A549 (cell line): ENCODE results near the gene MYBPC1. TPM values are rescaled to one million over a fixed set of nuclear protein-coding genes. Genes with fewer than 3 reads are reported as not detected.

Experiments used
- ATAC-seq, 2 experiments: fragments of 200-7000 bp in 1 of 2; fragments of >200 bp in 1 of 2; cut with Nextera tagmentation in 1 of 2; cut with Tn5 transposase in 1 of 2; 3 replicates each; pipeline versions ENCODE4 v1.8.0 to v1.9.1; 2018 to 2020; ENCODE audit warnings: mild to moderate bottlenecking in 1 of 2, moderate library complexity in 1 of 2
- CTCF ChIA-PET: fragments of 300-600 bp; sonication (Branson Sonifier 250); formaldehyde crosslinking; extraction: SDS; loops from one replicate; lab custom pipeline; 2021; ENCODE audit warnings: antibody characterized with exemption, inconsistent platforms; lab: Yijun Ruan, JAX
- POLR2A ChIA-PET: fragments of 350-600 bp; formaldehyde crosslinking; extraction: SDS; loops from one replicate; lab custom pipeline; 2021; ENCODE audit warnings: antibody characterized with exemption, inconsistent platforms; lab: Yijun Ruan, JAX
- DNase-seq, 2 experiments: peaks; one replicate each; pipeline versions ENCODE4 v3.0.0 to v3.0.0-alpha.2; 2011 to 2016; ENCODE audit warnings: low read depth in 1 of 2, low spot score in 1 of 2
- FAIRE-seq: peaks from 2 replicates; lab custom pipeline; 2011; peaks lifted over from hg19 to GRCh38; lab: Jason Lieb, UNC
- H3K27ac ChIP-seq, 2 experiments: fragments of >200 bp; sonication (Bioruptor Twin); formaldehyde crosslinking; 3 replicates each; pipeline ENCODE4 v1.5.1; 2016 to 2017
- H3K4me1 ChIP-seq: fragments of >200 bp; sonication (Bioruptor Twin); formaldehyde crosslinking; 3 replicates; pipeline ENCODE4 v1.6.1; 2016
- H3K4me2 ChIP-seq: fragments of >200 bp; sonication (Bioruptor Twin); formaldehyde crosslinking; 3 replicates; pipeline ENCODE4 v1.6.1; 2016
- H3K4me3 ChIP-seq: fragments of >200 bp; sonication (Bioruptor Twin); formaldehyde crosslinking; 3 replicates; pipeline ENCODE4 v1.5.1; 2016
- H3K9me3 ChIP-seq: fragments of >200 bp; sonication (Bioruptor Twin); formaldehyde crosslinking; 3 replicates; pipeline ENCODE4 v1.6.1; 2016
- BCL3 ChIP-seq: fragments of >200 bp; sonication (Bioruptor Twin); formaldehyde crosslinking; IDR thresholded peaks from 3 replicates; pipeline ENCODE4 v1.6.1; 2016
- CEBPB ChIP-seq, 2 experiments: fragments of >200 bp in 1 of 2; sonication (Bioruptor Twin) in 1 of 2; formaldehyde crosslinking in 1 of 2; IDR thresholded peaks; 2 replicates each; pipeline ENCODE4 v1.6.1; 2012 to 2016
- CHD2 ChIP-seq: fragments of 150-350 bp; IDR thresholded peaks from 2 replicates; pipeline ENCODE4 v1.6.1; 2014; ENCODE audit warnings: low read length; ENCODE audit not compliant: partially characterized antibody
- ESRRA ChIP-seq: fragments of 150-350 bp; IDR thresholded peaks from 2 replicates; pipeline ENCODE4 v1.6.1; 2014; ENCODE audit warnings: mild to moderate bottlenecking, low read length, borderline replicate concordance
- FOXS1 ChIP-seq: fragments of 250-450 bp; sonication (Bioruptor Pico); IDR thresholded peaks from 2 replicates; pipeline ENCODE4 v1.5.0; 2020; ENCODE audit warnings: mild to moderate bottlenecking, moderate library complexity
- HDAC2 ChIP-seq: fragments of 200-600 bp; sonication (generic); IDR thresholded peaks from 2 replicates; pipeline ENCODE4 v1.6.1; 2016
- HOXB13 ChIP-seq: fragments of 250-450 bp; sonication (Bioruptor Pico); IDR thresholded peaks from 2 replicates; pipeline ENCODE4 v1.5.0; 2020; ENCODE audit warnings: low read depth, mild to moderate bottlenecking, moderate library complexity
- HOXB5 ChIP-seq: fragments of 250-450 bp; sonication (Bioruptor Pico); IDR thresholded peaks from 2 replicates; pipeline ENCODE4 v1.5.0; 2020; ENCODE audit warnings: mild to moderate bottlenecking, moderate library complexity
- JUNB ChIP-seq: fragments of >200 bp; sonication (Bioruptor Twin); formaldehyde crosslinking; IDR thresholded peaks from 2 replicates; pipeline ENCODE4 v1.6.1; 2016
- KDM5A ChIP-seq: fragments of 200-600 bp; sonication (generic); IDR thresholded peaks from 2 replicates; pipeline ENCODE4 v1.6.1; 2016; ENCODE audit warnings: antibody characterized with exemption, mild to moderate bottlenecking
- MAFK ChIP-seq: fragments of 450-650 bp; IDR thresholded peaks from 2 replicates; pipeline ENCODE4 v1.6.1; 2014; ENCODE audit not compliant: partially characterized antibody
- MAZ ChIP-seq: fragments of 150-350 bp; IDR thresholded peaks from 2 replicates; pipeline ENCODE4 v1.6.1; 2014; ENCODE audit warnings: antibody characterized with exemption, low read depth, low read length, borderline replicate concordance
- NFE2L2 ChIP-seq: fragments of 150-350 bp; conservative IDR thresholded peaks from 2 replicates; pipeline ENCODE4 v1.6.1; 2014; ENCODE audit warnings: low read length
- PBX3 ChIP-seq: IDR thresholded peaks from 2 replicates; pipeline ENCODE4 v1.6.1; 2012
- PHF8 ChIP-seq: fragments of 200-600 bp; sonication (generic); IDR thresholded peaks from 2 replicates; pipeline ENCODE4 v1.6.1; 2016; ENCODE audit warnings: low read depth, mild to moderate bottlenecking, antibody characterized with exemption, moderate library complexity, borderline replicate concordance
- POLR2A ChIP-seq: IDR thresholded peaks from 2 replicates; pipeline ENCODE4 v1.6.1; 2012; ENCODE audit warnings: mild to moderate bottlenecking, low read length
- RAD21 ChIP-seq, 2 experiments: fragments of >200 bp in 1 of 2; sonication (Bioruptor Twin) in 1 of 2; formaldehyde crosslinking in 1 of 2; IDR thresholded peaks in 1 of 2; conservative IDR thresholded peaks in 1 of 2; 2 replicates in 1 of 2; 3 replicates in 1 of 2; pipeline ENCODE4 v1.6.1; 2012 to 2018; ENCODE audit warnings: inconsistent platforms in 1 of 2
- REST ChIP-seq: fragments of 200-600 bp; sonication (generic); IDR thresholded peaks from 2 replicates; pipeline ENCODE4 v1.6.1; 2016; ENCODE audit warnings: antibody characterized with exemption, mild to moderate bottlenecking, moderate library complexity
- SMC3 ChIP-seq: fragments of >200 bp; sonication (Bioruptor Twin); formaldehyde crosslinking; IDR thresholded peaks from 3 replicates; pipeline ENCODE4 v1.6.1; 2018; ENCODE audit warnings: inconsistent platforms
- SREBF2 ChIP-seq: fragments of 450-650 bp; IDR thresholded peaks from 2 replicates; pipeline ENCODE4 v1.6.1; 2014; ENCODE audit warnings: mild to moderate bottlenecking, moderate library complexity
- USF2 ChIP-seq: fragments of 450-650 bp; IDR thresholded peaks from 2 replicates; pipeline ENCODE4 v1.6.1; 2014; ENCODE audit warnings: antibody characterized with exemption
- WGBS: methylation state at CpG from one replicate; pipeline ENCODE4 v1.1.6; 2017; ENCODE audit errors: missing lambda C conversion rate; 5-methylcytosine and 5-hydroxymethylcytosine counted together
- polyA plus RNA-seq, 4 experiments: library from polyadenylated mRNA; depleted of rRNA in 3 of 4; stranded (reverse); fragments of >200 nt; fragmentation: RNase III in 1 of 4; extraction: RNeasy Plus Mini Kit Qiagen cat#74134 plus additional on column Dnase treatment in 1 of 4; gene quantifications; 2 replicates in 3 of 4; 3 replicates in 1 of 4; pipeline ENCODE4 v1.2.3, GENCODE V29; 2011 to 2017
- TF ChIP-seq, protein P1 (sequence below): fragments of >200 bp; sonication (Bioruptor Twin); formaldehyde crosslinking; IDR thresholded peaks from 3 replicates; pipeline ENCODE4 v1.5.1; 2016
- TF ChIP-seq, protein P2 (sequence below): fragments of 250-450 bp; sonication (Bioruptor Pico); IDR thresholded peaks from 2 replicates; pipeline ENCODE4 v1.5.0; 2021; ENCODE audit warnings: mild to moderate bottlenecking, moderate library complexity, borderline replicate concordance

The MYBPC1 gene
- polyA plus RNA-seq, 2 of the 4 experiments (the other 2 are of a cell fraction), result not detected

GRCh38 chr12:101637936-101638335 lies 43.2 kb downstream of the MYBPC1 start:
- ATAC-seq (no peak), DNase-seq (no peak), FAIRE-seq (no peak)
- ChIA-PET POLR2A (no interaction called here), CTCF (no interaction called here)
- H3K4me3 ChIP-seq, result no peak overlapping the region
- no peak for TF ChIP-seq MAZ
- TF ChIP-seq SMC3, result no peak
- TF ChIP-seq CEBPB (IDR thresholded peaks at IDR 0.05), result no peak
- TF ChIP-seq REST, result no peak
- no peak for TF ChIP-seq KDM5A
- no peak for TF ChIP-seq BCL3
- no peak for TF ChIP-seq SREBF2
- no peak for TF ChIP-seq PHF8
- no peak for TF ChIP-seq FOXS1 (CRISPR knock-in tag)
- no peak for TF ChIP-seq ESRRA
- WGBS, result 64% methylated on average over 3 of the region's 3 CpGs
- no peak overlapping the region for H3K27ac ChIP-seq
- no peaks in the 10 kb centered on the region for H3K4me1 ChIP-seq
- H3K4me2 ChIP-seq, result no peak overlapping the region
- no peaks in the 10 kb centered on the region for H3K9me3 ChIP-seq

DNA sequence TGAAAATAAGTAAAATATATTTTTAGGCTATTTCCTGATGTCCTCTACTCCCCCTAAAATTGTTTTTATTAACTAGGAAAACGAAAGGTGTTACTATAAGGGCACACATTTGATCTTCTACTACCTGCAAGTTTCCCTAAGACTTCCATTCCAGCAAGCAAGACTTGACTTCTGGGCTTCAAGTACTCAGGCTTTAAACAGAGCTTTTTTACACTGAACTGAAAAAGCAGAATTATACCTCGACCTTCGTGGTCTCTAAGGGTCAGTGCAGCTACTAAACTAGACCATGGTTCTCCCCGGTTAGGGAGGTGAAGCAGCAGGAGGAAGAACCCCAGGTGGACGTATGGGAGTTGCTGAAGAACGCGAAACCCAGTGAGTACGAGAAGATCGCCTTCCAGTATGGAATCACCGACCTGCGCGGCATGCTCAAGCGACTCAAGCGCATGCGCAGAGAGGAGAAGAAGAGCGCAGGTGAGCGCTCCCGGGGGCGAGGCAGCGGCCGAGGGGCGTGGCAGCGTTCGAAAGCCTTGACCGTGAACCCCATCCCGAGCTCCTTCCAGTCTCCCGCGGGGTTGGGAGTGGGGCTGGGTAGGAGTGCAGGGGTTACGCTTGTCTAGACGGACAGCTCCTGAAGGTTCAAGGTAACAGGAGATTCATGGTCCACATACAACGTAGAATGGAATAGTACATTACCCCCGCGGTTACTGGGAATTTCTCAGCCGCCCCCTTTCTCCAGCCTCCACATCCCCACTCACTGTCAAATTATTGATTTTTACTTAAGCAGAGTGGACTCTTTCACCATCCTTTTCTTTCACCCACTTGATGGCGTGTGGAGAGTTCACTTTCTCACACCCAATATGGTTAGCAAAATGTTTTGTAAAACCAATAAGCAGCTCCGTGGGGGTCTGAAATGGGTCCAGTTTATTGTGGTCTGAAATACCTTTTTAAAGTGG lies 47.6 kb downstream of the MYBPC1 start:
- CTCF ChIA-PET, result no interaction called here

More for the DNA sequence above, 47.6 kb downstream of the MYBPC1 start:
- Histone ChIP-seq H3K4me1 (no peaks in the 10 kb centered on the region), H3K4me2 (peak overlapping the region; percentile 78), H3K9me3 (no peaks in the 10 kb centered on the region)
- ATAC-seq (peak; percentile 66 to 78; a peak in 5 of 6 replicates), FAIRE-seq (no peak)
- 28% methylated on average over 36 of the region's 36 CpGs for WGBS
- POLR2A ChIA-PET, result no interaction called here
- no peak for TF ChIP-seq SREBF2
- TF ChIP-seq RAD21 (conservative IDR thresholded peaks at IDR 0.05 in 1 of 2, IDR thresholded peaks at IDR 0.05 in 1 of 2), result no peak
- TF ChIP-seq PBX3, result no peak
- TF ChIP-seq HOXB13 (CRISPR knock-in tag), result no peak
- no peak for TF ChIP-seq ESRRA
- TF ChIP-seq USF2, result no peak
- TF ChIP-seq JUNB, result no peak
- no peak for TF ChIP-seq CEBPB (IDR thresholded peaks at IDR 0.05)
- TF ChIP-seq POLR2A, result no peak
- TF ChIP-seq HOXB5, result no peak
- TF ChIP-seq, protein P1, sequence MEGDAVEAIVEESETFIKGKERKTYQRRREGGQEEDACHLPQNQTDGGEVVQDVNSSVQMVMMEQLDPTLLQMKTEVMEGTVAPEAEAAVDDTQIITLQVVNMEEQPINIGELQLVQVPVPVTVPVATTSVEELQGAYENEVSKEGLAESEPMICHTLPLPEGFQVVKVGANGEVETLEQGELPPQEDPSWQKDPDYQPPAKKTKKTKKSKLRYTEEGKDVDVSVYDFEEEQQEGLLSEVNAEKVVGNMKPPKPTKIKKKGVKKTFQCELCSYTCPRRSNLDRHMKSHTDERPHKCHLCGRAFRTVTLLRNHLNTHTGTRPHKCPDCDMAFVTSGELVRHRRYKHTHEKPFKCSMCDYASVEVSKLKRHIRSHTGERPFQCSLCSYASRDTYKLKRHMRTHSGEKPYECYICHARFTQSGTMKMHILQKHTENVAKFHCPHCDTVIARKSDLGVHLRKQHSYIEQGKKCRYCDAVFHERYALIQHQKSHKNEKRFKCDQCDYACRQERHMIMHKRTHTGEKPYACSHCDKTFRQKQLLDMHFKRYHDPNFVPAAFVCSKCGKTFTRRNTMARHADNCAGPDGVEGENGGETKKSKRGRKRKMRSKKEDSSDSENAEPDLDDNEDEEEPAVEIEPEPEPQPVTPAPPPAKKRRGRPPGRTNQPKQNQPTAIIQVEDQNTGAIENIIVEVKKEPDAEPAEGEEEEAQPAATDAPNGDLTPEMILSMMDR, result no peak
- no peak for TF ChIP-seq HDAC2
- TF ChIP-seq CHD2, result no peak
- no peak for TF ChIP-seq NFE2L2
- TF ChIP-seq, protein P2, sequence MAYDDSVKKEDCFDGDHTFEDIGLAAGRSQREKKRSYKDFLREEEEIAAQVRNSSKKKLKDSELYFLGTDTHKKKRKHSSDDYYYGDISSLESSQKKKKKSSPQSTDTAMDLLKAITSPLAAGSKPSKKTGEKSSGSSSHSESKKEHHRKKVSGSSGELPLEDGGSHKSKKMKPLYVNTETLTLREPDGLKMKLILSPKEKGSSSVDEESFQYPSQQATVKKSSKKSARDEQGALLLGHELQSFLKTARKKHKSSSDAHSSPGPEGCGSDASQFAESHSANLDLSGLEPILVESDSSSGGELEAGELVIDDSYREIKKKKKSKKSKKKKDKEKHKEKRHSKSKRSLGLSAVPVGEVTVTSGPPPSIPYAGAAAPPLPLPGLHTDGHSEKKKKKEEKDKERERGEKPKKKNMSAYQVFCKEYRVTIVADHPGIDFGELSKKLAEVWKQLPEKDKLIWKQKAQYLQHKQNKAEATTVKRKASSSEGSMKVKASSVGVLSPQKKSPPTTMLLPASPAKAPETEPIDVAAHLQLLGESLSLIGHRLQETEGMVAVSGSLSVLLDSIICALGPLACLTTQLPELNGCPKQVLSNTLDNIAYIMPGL (CRISPR knock-in tag), result no peak
- TF ChIP-seq MAFK, result no peak
- TF ChIP-seq, all 56 proteins: peak for 0
- Histone ChIP-seq H3K27ac (no peak overlapping the region), H3K4me3 (peak overlapping the region; percentile 31; the same call in 2 of the 3 replicates)
- peak in 1 of 2 experiments; percentile 41 for DNase-seq
